ENCODE measurements around the gene SECISBP2L.

DNA sequence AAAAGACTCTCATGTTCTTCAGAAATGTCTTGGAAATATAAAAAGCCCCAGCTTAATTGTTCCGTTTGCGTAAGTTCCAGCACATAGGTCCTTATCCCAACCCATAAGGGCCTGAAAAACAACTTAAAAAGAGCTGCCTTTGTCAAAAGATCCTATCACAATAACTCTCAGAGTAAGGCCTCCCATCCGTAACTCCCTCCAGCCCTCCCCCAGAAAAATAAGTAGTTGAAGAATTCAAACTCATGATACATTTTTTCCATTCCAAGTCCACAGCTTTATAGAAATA lies 38.0 kb upstream of the SECISBP2L start:
- TF ChIP-seq, protein P1, sequence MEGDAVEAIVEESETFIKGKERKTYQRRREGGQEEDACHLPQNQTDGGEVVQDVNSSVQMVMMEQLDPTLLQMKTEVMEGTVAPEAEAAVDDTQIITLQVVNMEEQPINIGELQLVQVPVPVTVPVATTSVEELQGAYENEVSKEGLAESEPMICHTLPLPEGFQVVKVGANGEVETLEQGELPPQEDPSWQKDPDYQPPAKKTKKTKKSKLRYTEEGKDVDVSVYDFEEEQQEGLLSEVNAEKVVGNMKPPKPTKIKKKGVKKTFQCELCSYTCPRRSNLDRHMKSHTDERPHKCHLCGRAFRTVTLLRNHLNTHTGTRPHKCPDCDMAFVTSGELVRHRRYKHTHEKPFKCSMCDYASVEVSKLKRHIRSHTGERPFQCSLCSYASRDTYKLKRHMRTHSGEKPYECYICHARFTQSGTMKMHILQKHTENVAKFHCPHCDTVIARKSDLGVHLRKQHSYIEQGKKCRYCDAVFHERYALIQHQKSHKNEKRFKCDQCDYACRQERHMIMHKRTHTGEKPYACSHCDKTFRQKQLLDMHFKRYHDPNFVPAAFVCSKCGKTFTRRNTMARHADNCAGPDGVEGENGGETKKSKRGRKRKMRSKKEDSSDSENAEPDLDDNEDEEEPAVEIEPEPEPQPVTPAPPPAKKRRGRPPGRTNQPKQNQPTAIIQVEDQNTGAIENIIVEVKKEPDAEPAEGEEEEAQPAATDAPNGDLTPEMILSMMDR (conservative IDR thresholded peaks at IDR 0.05) = no peak
- no peak for TF ChIP-seq EZH2 (IDR thresholded peaks at IDR 0.05; ENCODE audit: low read depth)
